GM19328 (cell line): ENCODE data around the gene PCCB.
"Not testable (repeated sequence)": the region's sequence is repeated elsewhere in the genome, so short reads cannot be mapped to it uniquely, and the experiment has no call there.

ENCODE experiments used
- ATAC-seq: cut with Tn5 transposase; IDR thresholded peaks from one replicate; pipeline ENCODE4 v1.9.1; 2021; ENCODE audit warnings: mild to moderate bottlenecking, moderate library complexity; ENCODE audit not compliant: unreplicated experiment

Gene PCCB

DNA sequence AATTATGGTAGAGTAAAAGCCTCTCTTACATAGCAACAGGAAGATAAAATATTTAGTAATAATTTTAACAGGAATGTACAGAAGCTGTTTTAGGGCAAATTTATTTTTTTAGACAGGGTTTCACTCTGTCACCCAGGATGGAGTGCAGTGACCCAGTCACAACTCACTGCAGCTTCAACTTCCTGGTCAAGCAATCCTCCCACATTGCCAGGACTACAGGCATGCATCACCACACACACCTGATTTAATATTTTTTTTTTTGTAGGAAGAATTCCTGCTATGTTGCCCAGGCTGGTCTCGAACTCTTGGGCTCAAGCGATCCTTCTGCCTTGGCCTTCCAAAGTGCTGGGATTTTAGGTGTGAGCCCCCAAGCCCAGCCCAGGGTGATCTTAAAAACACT, 61.1 kb downstream of the PCCB start:
- ATAC-seq: no peak

DNA sequence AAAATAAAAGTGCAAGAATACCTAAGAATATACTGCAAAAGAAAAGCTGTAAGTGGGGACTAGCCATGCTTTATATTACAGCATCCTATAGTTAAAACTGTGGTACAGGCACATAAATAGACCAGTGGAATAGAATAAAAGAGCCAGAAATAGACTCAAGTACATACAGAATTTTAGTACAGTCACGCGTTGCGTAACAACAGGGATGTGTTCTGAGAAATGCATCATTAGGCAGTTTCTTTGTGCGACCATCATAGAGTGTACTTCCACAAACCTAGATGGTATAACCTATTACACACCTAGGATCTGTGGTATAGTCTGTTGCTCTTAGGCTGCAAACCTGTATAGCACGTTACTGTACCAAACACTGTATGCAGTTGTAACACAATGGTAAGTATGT, 61.8 kb downstream of the PCCB start:
- no peak for ATAC-seq

DNA sequence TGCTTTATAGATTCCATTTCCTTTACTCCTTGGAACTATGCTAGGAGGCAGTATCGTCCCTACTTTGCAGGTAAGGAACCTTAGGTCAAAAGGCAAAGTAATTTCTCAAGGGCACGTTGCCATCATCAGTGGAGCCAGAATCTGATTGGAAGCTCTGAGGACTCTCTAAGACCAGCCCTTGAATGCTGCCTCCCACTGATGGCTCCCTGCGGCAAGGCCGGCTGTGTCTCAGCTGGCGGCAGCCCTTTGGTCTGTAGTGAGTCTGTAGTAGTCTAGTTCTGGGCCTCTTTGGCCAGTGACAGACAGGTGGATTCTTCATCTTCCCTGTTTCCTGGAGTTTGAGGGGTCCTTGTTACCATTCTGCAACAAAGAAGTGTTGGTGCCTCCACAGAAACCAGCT, 76.2 kb downstream of the PCCB start:
- ATAC-seq: no peak

DNA sequence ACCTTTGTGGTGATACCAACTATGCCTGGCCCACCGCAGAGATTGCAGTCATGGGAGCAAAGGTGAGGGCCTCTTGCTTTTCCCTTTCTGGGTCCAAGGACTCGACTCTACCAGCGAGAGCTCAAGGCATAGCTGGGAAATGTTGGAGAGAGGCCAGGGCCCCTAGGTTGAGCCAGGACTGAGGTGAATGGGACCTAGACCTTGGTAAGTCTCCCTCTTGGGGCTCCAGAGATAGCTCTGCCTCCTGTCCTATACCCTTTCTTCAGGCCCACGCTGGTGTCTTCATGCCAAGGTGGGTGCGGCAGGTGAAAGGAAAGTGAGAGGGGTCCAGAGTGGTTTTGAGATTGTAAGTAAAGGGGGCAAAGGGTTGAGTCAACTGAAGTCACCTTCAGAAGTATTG, 77.5 kb downstream of the PCCB start:
- ATAC-seq: no peak

DNA sequence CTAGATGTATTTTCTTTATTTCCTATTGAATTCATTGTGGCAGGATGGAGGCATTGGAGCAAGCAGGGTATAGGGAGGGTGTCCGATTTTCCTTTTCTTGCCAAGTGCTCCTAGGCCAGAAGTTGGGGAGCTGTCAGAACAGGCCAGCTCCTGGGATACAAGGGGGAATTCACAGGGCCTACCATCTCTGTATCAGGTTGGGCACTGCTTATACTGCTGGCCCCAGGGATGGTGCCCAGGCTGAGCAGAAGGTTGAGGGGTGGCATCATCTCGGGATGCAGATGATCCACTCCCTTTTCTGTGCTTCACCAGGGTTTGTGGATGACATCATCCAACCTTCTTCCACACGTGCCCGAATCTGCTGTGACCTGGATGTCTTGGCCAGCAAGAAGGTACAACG, 79.5 kb downstream of the PCCB start:
- no peak for ATAC-seq

DNA sequence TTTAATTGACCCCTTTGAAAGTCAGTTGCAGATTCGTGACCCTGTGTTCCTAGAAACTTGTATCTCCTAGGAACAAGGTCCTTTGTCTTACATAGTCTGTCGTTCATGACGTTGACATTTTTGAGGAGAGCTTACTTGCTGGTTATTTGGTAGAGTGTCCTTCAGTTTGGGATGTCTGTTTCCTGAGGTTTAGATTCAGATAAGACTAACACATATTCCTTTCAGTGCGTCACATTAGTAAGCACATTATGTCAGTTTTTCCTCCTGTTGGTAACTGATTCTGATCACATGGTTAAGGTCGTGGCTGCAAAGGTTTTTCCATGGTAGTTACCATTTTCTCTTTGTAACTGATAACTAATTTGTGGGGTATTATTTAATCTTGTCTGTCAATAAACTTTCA, 80.8 kb downstream of the PCCB start:
- ATAC-seq: no peak

DNA sequence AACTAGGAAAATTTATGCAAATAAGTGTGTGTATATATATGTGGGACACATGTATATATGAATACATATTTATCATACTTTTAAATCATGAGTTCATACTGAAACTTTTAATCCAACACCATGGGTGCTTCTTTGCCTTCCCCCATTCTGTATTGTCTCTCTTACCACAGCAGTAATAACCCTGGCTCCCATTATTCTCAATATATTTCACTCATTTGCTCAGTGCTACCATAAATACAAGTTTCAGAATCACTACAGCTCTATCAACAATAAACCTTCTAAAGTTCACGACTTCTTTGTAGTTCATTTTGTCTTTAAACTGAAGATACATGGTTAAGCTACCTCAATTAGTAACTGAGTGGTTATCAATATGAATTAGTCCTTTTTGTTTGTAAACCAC, 82.2 kb downstream of the PCCB start:
- ATAC-seq: no peak

DNA sequence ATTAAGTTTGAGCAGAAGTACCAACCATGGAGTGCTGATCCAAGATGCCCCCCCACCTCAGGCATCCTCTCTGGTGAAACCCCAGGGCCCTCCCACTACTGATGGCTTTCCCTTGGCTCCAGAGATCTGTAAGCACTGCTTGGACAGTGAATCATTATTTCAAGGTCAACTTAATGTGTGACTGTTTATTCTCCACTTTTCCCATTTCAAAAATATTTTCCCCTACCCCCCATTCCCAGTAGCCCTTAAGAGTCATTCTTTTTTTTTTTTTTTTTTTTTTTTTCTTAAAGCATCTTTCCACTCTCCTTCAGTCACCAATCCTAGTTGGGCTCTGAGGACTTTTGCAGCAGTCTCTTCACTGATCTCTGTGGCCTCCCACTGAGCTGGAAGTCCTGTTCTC, 82.6 kb downstream of the PCCB start:
- no peak for ATAC-seq

DNA sequence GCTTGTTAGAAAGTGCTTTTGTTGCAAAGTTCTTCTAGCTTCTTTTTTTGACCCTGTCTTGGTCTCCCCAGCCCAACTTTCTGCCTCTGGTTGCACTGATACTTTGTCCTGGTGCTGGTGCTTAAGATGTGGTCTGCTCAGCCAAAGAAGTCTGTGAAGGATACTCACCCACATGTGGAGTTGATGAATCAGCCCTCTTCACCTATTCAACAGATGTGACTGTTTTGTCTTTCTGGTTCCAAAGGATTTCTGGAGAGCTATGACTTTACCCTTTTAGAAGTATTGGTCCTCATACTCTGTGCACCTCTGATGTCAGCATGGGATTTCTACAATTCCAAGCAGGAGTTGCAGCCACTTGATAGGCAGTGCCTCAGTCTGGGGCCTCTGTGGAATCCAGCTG, 84.1 kb downstream of the PCCB start:
- ATAC-seq: no peak

DNA sequence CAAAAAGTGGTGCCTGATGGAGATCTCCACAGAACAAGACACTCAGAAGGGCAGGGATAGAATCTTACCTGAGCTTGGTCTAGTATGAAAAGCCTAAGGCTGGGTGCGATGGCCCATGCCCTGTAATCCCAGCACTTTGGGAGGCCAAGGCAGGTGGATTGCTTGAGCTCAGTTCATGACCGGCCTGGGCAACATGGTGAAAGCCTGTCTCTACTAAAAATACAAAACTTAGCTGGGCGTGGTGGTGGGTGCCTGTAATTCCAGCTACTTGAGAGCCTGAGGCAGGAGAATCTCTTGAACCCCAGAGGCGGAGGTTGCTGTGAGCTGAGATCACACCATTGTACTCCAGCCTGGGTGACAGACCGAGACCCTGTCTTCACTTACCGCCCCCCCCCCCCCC, 84.6 kb downstream of the PCCB start:
- not testable (repeated sequence) for ATAC-seq

DNA sequence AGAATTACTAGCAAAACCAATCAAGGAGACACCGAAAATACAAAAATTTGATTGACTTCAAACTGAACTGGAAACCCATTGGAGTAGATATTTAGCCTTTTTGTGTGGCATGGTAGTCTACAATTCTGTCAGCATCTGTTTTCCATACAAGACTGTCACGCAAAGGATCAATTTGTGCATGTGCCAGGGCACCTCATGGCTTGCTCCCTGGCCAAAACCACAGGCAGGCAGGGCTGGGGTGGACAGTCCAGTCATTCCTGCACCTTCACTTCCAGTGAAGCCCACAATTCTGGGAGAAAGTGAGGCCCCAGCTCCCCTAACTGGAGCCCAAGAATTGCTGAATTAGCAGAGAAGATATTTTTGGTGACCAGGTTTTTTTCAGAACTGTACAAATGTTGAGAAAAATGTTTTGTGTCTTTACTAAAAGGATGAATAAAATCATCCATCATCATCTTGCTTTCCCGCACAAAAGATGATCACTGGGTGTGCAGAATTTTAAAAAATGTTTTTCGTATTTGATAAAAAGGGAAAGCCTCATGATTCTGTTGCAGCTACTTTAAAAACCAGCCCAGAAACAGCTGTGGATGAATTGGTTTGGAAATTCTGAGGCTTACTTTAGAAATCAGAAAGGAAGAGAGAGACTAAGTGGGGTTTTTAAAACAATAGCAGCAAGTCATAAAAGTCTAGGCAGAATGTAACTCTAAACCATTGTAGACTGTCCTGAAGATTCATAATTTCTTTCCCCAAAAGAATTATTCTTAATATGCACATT, 86.4 kb downstream of the PCCB start:
- ATAC-seq: no peak

DNA sequence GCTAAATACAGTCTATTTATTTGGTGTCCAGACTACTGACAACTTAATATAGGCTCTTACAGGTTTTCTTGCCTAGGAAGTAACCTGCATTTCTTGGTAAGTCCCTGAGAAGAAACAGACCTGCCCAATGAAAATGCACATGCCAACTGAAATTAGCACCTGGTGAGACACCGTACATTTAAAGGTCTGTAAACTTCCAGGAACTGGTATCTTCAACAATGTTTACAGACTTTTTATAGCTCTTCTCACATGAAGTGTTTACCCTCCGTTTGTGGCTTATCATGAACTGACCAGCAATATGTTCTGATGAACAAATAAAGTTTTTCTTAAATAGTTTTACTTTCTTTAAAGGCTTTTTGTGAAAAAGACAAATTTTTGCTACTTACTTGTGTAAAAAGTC, 93.3 kb downstream of the PCCB start:
- no peak for ATAC-seq

DNA sequence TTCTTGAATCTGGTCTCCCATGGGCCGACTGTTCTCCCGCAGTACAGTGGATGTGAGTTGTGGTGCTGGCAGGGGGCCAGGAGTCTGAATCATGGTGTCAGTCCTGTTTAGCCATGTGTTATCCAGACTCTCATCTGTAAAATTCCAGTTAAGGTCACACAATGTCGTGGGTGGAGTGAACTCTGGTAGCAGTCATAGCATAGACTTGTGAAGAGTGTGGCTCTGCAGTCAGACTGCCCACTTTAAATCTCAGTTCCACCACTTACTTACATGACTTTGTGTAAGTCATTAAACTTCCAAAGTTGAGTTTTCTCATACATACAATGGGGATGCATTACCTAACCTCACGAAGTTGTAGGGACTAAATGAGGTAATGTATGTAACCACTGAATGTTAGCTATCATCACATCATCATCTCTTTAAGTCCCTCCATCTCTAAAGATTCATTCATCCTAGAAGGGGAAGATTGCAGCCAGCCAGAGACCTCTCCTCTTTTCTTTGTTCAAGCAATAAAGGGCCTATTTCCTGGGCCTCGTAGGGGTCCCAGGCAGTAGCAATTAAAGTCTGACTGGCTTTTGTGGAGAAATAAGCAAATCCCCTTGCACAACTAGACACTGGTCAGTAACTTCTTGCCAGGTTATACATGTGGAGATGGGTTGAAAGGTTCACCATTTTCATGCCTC, 93.9 kb downstream of the PCCB start:
- ATAC-seq: no peak

DNA sequence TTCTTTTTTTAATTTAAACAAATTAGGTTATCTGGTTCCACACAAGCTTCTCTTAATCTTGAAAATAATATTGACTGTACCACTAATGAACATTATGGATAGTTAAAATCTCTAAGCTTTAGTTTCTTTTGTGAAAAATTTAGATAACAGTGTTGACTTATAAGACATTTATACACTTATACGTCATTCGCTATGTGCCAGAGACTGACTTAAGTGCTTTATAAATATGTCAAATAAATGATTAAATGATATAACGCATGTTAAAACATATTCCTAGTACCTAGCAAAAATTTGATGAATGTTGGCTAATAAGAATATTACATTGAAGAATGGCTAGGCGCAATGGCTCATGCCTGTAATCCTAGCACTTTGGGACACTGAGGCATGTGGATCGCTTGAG, 96.3 kb downstream of the PCCB start:
- no peak for ATAC-seq

DNA sequence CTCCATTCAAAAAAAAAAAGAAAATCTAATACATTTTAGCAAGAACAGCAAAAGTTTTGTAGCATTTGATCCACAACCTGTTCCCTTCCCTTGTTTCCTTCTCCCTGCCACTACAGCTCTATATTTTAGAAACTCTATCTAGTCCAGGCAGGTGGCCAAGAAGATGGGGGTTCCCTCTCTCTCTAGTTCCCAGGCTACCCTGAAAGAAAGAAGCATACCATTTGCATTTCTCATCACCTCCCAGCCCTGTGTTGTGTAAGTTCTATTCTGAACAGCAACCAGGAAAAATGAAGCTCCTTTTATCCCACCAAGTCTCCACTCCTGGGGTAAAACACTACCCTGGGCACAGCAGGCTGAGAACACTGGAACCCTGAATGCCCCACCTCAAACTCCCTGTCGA, 100.0 kb downstream of the PCCB start:
- no peak for ATAC-seq

DNA sequence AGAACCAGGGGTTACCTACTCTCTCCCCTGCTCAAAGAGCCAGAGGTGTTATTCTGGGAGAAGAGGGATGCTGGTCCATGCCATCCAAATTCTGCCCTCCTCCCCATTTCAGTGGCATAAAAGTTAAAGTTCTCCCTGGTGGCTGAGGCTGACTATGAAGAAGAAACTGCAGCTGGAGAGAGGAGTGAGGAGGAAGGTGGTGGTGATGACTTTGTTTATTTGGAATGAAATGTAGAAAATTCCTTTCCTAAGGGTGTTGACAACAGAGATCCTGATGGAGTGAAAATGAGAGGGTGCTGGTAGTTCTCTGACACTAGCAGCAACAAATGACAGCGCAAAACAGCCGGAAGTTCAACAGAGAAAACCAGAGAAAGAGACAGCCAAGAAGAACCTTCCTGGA, 100.4 kb downstream of the PCCB start:
- no peak for ATAC-seq

DNA sequence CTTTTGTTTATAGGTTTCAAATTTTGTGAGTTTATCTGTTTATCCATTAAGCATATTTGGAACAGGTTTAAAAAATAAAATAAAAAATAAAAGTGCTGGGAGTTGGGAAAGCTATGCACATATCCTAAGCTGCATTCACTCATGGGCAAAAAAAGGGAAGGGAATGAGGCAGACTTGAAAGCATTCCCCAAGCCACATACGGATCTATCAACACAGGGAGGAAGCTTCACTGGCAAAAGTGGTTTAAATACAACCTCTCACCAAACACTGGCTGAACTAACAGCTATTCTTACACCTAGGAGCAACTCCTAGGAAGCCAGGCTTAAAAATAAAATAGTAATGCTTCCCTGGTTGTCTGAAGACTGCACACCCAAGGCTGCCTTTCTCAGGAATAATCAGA, 101.2 kb downstream of the PCCB start:
- ATAC-seq: no peak

DNA sequence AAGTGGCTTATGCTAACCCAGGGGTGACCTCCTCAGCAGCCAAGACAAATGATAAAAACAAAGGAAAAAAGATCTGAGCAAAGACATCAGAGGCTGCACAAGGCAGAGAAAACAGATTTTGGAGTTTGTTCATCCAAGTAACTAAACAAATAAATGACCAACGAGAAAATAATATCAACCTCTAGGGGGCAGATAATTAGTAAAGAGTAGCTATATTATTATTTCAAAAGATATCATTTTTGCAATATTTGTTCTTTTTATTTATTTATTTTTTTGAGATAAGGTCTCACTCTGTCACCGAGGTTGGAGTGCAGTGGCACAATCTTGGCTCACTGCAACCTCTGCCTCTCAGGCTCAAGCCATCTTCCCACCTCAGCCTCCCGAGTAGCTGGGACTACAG, 101.8 kb downstream of the PCCB start:
- no peak for ATAC-seq

DNA sequence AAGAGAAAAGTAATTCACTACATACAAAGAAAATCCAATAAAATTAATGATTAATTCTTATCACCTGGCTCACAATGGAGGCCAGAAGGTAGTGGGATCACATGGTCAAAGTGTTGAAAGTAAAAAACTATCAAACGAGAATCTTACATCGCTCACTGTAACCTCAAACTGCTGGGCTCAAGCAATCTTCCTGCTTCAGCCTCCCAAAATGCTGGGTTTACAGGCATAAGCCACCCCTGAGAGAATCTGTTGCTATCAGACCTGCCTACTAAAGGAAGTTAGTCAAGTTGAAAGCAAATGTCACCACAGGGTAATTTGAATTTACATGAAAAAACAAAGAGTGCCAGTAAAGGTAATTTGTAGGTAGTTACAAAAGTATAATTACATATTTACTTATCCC, 103.3 kb downstream of the PCCB start:
- ATAC-seq: peak; percentile 57

DNA sequence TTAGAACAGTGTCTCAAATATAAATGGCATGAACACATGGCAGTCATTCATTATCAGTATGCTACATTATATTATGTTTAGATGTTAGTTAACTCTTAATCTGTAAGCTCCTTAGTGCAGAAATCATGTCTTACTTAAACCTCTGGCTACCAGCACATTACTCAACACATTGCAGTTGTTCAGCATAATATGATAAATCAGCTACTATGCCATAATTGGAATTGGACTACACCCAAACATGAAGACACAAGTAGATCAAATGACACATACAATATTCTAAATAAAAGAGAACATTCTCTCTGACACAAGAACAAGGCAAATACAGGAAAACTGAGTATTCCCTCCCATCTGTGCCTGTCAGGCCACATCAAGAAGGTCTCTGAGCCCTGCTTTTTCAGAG, 116.1 kb downstream of the PCCB start:
- ATAC-seq: no peak

DNA sequence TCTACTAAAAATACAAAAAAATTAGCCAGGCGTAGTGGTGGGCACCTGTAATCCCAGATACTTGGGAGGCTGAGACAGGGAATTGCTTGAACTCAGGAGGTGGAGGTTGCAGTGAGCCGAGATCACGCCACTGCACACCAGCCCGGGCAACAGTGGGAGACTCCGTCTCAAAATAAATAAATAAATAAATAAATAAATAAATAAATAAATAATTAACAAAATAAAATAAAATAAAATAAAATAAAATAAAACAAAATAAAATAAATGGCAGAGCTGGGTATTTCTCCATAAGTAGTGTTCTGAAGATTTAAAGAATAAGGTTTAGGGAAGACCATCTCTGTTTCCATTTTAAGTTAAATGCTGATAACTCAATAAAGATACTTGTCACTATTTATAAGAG, 125.7 kb downstream of the PCCB start:
- not testable (repeated sequence) for ATAC-seq

DNA sequence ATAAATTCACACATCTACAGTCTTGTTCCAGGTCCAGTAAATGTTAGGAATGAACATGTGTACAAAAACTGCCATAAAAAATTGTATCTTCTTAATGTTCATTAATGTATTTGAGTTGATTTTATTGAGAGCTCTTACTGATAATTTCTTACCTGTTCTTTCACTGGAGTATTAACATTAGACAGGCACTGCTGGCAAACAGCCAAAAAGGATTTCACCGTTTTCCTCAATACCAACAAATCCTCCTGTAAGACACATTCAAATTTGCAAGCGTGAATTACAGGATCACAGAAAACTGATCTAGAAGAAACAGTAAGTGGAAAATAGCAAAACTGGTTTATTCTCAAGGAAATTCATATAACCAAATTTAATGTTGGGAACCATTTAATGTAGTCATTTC, 127.4 kb downstream of the PCCB start:
- ATAC-seq: no peak

DNA sequence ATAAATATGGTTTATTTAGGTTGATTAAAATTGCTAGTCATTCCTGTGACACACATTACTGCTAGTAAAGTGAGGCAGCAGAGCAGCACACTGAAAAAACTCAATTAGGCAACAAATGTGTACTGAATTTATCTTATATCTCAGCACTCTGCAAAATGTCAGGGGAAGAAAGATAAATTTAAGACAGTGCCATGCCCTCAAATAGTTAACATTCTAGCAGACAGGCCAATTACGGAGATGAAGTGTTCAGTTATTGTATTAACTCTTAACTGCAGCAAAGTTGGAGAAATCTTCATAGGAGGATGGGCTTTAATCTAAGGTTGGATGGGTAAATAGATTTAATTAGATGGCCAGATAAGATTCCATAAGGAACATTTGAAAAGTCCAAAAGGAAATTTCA, 127.9 kb downstream of the PCCB start:
- ATAC-seq: no peak
